HEK293 (cell line): ENCODE results near the gene VSTM2L.

Experiments
- REPIN1 ChIP-seq: fragments of 450-650 bp; formaldehyde crosslinking; IDR thresholded peaks from 2 replicates; pipeline ENCODE4 v1.5.1; 2017; ENCODE audit warnings: missing biosample characterization, missing genetic modification characterization, low read depth
- TCF7L2 ChIP-seq: IDR thresholded peaks from 2 replicates; pipeline ENCODE4 v1.6.1; 2011; ENCODE audit warnings: low read depth, mild to moderate bottlenecking, inconsistent platforms, low read length, moderate library complexity, borderline replicate concordance
- ZBTB1 ChIP-seq: fragments of 450-650 bp; formaldehyde crosslinking; IDR thresholded peaks from 2 replicates; pipeline ENCODE4 v1.5.1; 2016; ENCODE audit warnings: missing biosample characterization, missing genetic modification characterization
- ZBTB8A ChIP-seq: fragments of 450-650 bp; formaldehyde crosslinking; IDR thresholded peaks from 2 replicates; pipeline ENCODE4 v1.5.1; 2016; ENCODE audit warnings: missing biosample characterization, missing genetic modification characterization
- ZNF140 ChIP-seq: fragments of 450-650 bp; formaldehyde crosslinking; IDR thresholded peaks from 2 replicates; pipeline ENCODE4 v1.5.1; 2016; ENCODE audit warnings: missing biosample characterization, missing genetic modification characterization
- ZNF544 ChIP-seq: fragments of 450-650 bp; formaldehyde crosslinking; IDR thresholded peaks from 2 replicates; pipeline ENCODE4 v1.5.0; 2017; ENCODE audit warnings: missing biosample characterization, missing genetic modification characterization
- ZNF707 ChIP-seq: fragments of 450-650 bp; formaldehyde crosslinking; IDR thresholded peaks from 2 replicates; pipeline ENCODE4 v1.5.1; 2016; ENCODE audit warnings: missing biosample characterization, missing genetic modification characterization
- TF ChIP-seq, protein P1 (sequence below): fragments of 450-650 bp; formaldehyde crosslinking; IDR thresholded peaks from 2 replicates; pipeline ENCODE4 v1.5.1; 2016; ENCODE audit warnings: missing biosample characterization, missing genetic modification characterization
- TF ChIP-seq, protein P2 (sequence below): fragments of 450-650 bp; formaldehyde crosslinking; IDR thresholded peaks from 2 replicates; pipeline ENCODE4 v1.5.1; 2017; ENCODE audit warnings: missing biosample characterization, missing genetic modification characterization
- TF ChIP-seq, protein P3 (sequence below): fragments of 450-650 bp; formaldehyde crosslinking; IDR thresholded peaks from 2 replicates; pipeline ENCODE4 v1.5.1; 2016; ENCODE audit warnings: missing biosample characterization, missing genetic modification characterization
- TF ChIP-seq, protein P4 (sequence below): IDR thresholded peaks from 2 replicates; pipeline ENCODE4 v1.6.1; 2011; ENCODE audit warnings: mild to moderate bottlenecking, low read depth, low read length, borderline replicate concordance

DNA sequence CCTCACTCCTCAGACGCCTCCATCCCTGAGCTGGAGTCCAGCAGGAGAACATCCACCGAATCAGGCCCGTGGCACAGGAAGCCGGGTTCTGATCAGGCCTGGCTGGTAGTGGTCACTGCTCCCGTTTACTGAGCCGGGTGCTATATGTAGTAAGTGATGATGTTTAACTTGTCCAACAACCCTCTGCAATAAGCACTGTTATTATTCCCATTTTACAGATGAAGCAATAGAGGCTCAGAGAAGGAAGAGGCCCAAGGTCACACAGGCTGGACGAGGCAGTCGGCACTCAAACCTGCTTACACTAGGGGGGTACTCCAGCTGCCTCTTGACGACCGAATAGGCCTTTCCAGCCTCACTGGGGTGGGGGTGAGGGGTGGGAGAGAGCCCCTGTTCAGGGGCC lies 14.3 kb upstream of the VSTM2L start:
- TF ChIP-seq, protein P1, sequence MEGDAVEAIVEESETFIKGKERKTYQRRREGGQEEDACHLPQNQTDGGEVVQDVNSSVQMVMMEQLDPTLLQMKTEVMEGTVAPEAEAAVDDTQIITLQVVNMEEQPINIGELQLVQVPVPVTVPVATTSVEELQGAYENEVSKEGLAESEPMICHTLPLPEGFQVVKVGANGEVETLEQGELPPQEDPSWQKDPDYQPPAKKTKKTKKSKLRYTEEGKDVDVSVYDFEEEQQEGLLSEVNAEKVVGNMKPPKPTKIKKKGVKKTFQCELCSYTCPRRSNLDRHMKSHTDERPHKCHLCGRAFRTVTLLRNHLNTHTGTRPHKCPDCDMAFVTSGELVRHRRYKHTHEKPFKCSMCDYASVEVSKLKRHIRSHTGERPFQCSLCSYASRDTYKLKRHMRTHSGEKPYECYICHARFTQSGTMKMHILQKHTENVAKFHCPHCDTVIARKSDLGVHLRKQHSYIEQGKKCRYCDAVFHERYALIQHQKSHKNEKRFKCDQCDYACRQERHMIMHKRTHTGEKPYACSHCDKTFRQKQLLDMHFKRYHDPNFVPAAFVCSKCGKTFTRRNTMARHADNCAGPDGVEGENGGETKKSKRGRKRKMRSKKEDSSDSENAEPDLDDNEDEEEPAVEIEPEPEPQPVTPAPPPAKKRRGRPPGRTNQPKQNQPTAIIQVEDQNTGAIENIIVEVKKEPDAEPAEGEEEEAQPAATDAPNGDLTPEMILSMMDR (tag by site-specific recombination), result no peak
- TF ChIP-seq REPIN1 (no peak), ZBTB8A (no peak), TCF7L2 (no peak), ZNF140 (tag by site-specific recombination) (no peak), ZNF544 (no peak), ZBTB1 (tag by site-specific recombination) (no peak), ZNF707 (tag by site-specific recombination) (no peak)
- TF ChIP-seq, protein P2, sequence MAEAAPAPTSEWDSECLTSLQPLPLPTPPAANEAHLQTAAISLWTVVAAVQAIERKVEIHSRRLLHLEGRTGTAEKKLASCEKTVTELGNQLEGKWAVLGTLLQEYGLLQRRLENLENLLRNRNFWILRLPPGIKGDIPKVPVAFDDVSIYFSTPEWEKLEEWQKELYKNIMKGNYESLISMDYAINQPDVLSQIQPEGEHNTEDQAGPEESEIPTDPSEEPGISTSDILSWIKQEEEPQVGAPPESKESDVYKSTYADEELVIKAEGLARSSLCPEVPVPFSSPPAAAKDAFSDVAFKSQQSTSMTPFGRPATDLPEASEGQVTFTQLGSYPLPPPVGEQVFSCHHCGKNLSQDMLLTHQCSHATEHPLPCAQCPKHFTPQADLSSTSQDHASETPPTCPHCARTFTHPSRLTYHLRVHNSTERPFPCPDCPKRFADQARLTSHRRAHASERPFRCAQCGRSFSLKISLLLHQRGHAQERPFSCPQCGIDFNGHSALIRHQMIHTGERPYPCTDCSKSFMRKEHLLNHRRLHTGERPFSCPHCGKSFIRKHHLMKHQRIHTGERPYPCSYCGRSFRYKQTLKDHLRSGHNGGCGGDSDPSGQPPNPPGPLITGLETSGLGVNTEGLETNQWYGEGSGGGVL (tag by site-specific recombination), result no peak
- TF ChIP-seq, protein P3, sequence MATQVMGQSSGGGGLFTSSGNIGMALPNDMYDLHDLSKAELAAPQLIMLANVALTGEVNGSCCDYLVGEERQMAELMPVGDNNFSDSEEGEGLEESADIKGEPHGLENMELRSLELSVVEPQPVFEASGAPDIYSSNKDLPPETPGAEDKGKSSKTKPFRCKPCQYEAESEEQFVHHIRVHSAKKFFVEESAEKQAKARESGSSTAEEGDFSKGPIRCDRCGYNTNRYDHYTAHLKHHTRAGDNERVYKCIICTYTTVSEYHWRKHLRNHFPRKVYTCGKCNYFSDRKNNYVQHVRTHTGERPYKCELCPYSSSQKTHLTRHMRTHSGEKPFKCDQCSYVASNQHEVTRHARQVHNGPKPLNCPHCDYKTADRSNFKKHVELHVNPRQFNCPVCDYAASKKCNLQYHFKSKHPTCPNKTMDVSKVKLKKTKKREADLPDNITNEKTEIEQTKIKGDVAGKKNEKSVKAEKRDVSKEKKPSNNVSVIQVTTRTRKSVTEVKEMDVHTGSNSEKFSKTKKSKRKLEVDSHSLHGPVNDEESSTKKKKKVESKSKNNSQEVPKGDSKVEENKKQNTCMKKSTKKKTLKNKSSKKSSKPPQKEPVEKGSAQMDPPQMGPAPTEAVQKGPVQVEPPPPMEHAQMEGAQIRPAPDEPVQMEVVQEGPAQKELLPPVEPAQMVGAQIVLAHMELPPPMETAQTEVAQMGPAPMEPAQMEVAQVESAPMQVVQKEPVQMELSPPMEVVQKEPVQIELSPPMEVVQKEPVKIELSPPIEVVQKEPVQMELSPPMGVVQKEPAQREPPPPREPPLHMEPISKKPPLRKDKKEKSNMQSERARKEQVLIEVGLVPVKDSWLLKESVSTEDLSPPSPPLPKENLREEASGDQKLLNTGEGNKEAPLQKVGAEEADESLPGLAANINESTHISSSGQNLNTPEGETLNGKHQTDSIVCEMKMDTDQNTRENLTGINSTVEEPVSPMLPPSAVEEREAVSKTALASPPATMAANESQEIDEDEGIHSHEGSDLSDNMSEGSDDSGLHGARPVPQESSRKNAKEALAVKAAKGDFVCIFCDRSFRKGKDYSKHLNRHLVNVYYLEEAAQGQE, result no peak
- TF ChIP-seq, protein P4, sequence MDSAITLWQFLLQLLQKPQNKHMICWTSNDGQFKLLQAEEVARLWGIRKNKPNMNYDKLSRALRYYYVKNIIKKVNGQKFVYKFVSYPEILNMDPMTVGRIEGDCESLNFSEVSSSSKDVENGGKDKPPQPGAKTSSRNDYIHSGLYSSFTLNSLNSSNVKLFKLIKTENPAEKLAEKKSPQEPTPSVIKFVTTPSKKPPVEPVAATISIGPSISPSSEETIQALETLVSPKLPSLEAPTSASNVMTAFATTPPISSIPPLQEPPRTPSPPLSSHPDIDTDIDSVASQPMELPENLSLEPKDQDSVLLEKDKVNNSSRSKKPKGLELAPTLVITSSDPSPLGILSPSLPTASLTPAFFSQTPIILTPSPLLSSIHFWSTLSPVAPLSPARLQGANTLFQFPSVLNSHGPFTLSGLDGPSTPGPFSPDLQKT, result no peak
